ENCODE measurements around the gene CFAP119. TPM values are rescaled to one million over a fixed set of nuclear protein-coding genes. Genes with fewer than 3 reads are reported as not detected.

CFAP119 gene
- total RNA-seq, 1 experiment from 2014 or later: 11.7 TPM

- Histone ChIP-seq H3K36me3 (ENCODE audit: insufficient read depth, low read length, poor library complexity, severe bottlenecking) (peaks cover 22% of the 10 kb centered on the region), H3K27ac (ENCODE audit: low read depth, low read length, poor library complexity, severe bottlenecking) (no peak overlapping the region)
These were observed 16.8 kb downstream of the CFAP119 start for GRCh38 chr16:30745082-30745481.

DNA sequence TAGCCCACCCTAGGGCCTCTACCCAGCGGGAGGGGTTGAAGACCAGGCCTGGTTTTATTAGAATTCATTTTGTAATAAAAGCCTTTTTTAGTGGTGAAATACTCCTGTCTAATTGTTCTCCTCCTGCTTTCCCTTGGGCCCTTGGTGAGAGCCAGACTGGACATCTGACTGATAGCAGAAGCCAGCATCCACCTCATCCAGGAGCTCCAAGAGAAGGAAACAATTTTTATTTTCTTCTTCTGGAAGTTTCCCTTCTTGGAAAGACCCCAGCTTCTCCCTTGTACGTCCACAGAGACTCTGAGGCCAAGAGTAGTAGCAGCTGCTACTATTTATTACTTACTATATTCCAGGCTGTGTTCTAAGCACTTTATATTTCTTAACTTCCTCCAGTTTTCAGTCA, 17.7 kb downstream of the CFAP119 start:
- no peaks in the 10 kb centered on the region for H3K27me3 ChIP-seq (replicated peaks; ENCODE audit: insufficient read depth, low read depth, low read length, poor library complexity)
- POLR2A ChIA-PET (ENCODE audit: low non-redundant PET): interaction anchor here (0.7 kb wide), 1 partner anchor 195 kb away, joined by 4 read pairs; no protein-coding TSS in a partner anchor
- CTCF ChIA-PET: no interaction called here
- intact Hi-C loops (cut with micrococcal nuclease; ENCODE audit: unreplicated experiment): no loop called here
- no peak overlapping the region for H3K4me3 ChIP-seq (ENCODE audit: low read depth, low read length, poor library complexity, severe bottlenecking)
- no peaks in the 10 kb centered on the region for H3K4me1 ChIP-seq (ENCODE audit: insufficient read depth, low read length, poor library complexity, severe bottlenecking)
- no TSS peak for BruUV-seq (replicated peaks)
- H3K9me3 ChIP-seq (ENCODE audit: low read depth, low read length, poor library complexity, severe bottlenecking): no peaks in the 10 kb centered on the region
- H3K27ac ChIP-seq (ENCODE audit: low read depth, low read length, poor library complexity, severe bottlenecking): no peak overlapping the region
- TF ChIP-seq, protein P1, sequence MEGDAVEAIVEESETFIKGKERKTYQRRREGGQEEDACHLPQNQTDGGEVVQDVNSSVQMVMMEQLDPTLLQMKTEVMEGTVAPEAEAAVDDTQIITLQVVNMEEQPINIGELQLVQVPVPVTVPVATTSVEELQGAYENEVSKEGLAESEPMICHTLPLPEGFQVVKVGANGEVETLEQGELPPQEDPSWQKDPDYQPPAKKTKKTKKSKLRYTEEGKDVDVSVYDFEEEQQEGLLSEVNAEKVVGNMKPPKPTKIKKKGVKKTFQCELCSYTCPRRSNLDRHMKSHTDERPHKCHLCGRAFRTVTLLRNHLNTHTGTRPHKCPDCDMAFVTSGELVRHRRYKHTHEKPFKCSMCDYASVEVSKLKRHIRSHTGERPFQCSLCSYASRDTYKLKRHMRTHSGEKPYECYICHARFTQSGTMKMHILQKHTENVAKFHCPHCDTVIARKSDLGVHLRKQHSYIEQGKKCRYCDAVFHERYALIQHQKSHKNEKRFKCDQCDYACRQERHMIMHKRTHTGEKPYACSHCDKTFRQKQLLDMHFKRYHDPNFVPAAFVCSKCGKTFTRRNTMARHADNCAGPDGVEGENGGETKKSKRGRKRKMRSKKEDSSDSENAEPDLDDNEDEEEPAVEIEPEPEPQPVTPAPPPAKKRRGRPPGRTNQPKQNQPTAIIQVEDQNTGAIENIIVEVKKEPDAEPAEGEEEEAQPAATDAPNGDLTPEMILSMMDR (conservative IDR thresholded peaks at IDR 0.05; ENCODE audit: low read depth, low read length): no peak
- TF ChIP-seq EZH2 (IDR thresholded peaks at IDR 0.05; ENCODE audit: borderline replicate concordance, low read depth, low read length, poor library complexity, severe bottlenecking): no peak
- peaks cover 27% of the 10 kb centered on the region for H3K36me3 ChIP-seq (ENCODE audit: insufficient read depth, low read length, poor library complexity, severe bottlenecking)
- no peak for DNase-seq (ENCODE audit: low spot score)

More at GRCh38 chr16:30745082-30745481, 16.8 kb downstream of the CFAP119 start:
- no peak overlapping the region for H3K4me3 ChIP-seq (ENCODE audit: low read depth, low read length, poor library complexity, severe bottlenecking)
- H3K4me1 ChIP-seq (ENCODE audit: insufficient read depth, low read length, poor library complexity, severe bottlenecking): no peaks in the 10 kb centered on the region
- no peaks in the 10 kb centered on the region for H3K9me3 ChIP-seq (ENCODE audit: low read depth, low read length, poor library complexity, severe bottlenecking)
- no peak for DNase-seq (ENCODE audit: low spot score)
- no peaks in the 10 kb centered on the region for H3K27me3 ChIP-seq (replicated peaks; ENCODE audit: insufficient read depth, low read depth, low read length, poor library complexity)
- intact Hi-C loops (cut with micrococcal nuclease; ENCODE audit: unreplicated experiment): loop anchor here (5.0 kb wide), 1 partner anchor 177 kb away; the partner anchor contains the start of gene FBXL19
- ChIA-PET CTCF (no interaction called here), POLR2A (ENCODE audit: low non-redundant PET) (no interaction called here)
- no peak for TF ChIP-seq EZH2 (IDR thresholded peaks at IDR 0.05; ENCODE audit: borderline replicate concordance, low read depth, low read length, poor library complexity, severe bottlenecking)
- TF ChIP-seq, protein P1 (conservative IDR thresholded peaks at IDR 0.05; ENCODE audit: low read depth, low read length): no peak
- no TSS peak for BruUV-seq (replicated peaks)

GRCh38 chr16:30743716-30744115, 18.1 kb downstream of the CFAP119 start:
- ChIA-PET POLR2A (ENCODE audit: low non-redundant PET) (interaction anchor here (0.7 kb wide), 1 partner anchor 195 kb away, joined by 4 read pairs; no protein-coding TSS in a partner anchor), CTCF (no interaction called here)
- H3K9me3 ChIP-seq (ENCODE audit: low read depth, low read length, poor library complexity, severe bottlenecking): no peaks in the 10 kb centered on the region
- no peak overlapping the region for H3K27ac ChIP-seq (ENCODE audit: low read depth, low read length, poor library complexity, severe bottlenecking)
- TF ChIP-seq EZH2 (IDR thresholded peaks at IDR 0.05; ENCODE audit: borderline replicate concordance, low read depth, low read length, poor library complexity, severe bottlenecking): no peak
- TF ChIP-seq, protein P1 (conservative IDR thresholded peaks at IDR 0.05; ENCODE audit: low read depth, low read length): no peak
- no TSS peak for BruUV-seq (replicated peaks)
- intact Hi-C loops (cut with micrococcal nuclease; ENCODE audit: unreplicated experiment): no loop called here
- DNase-seq (ENCODE audit: low spot score): no peak
- no peak overlapping the region for H3K4me3 ChIP-seq (ENCODE audit: low read depth, low read length, poor library complexity, severe bottlenecking)
- H3K4me1 ChIP-seq (ENCODE audit: insufficient read depth, low read length, poor library complexity, severe bottlenecking): no peaks in the 10 kb centered on the region
- H3K36me3 ChIP-seq (ENCODE audit: insufficient read depth, low read length, poor library complexity, severe bottlenecking): peaks cover 31% of the 10 kb centered on the region
- no peaks in the 10 kb centered on the region for H3K27me3 ChIP-seq (replicated peaks; ENCODE audit: insufficient read depth, low read depth, low read length, poor library complexity)
